ENCODE data around the gene HSD11B1L. TPM values are rescaled to one million over a fixed set of nuclear protein-coding genes. Genes with fewer than 3 reads are reported as not detected.
A peak's percentile ranks its signal among the peaks of the same experiment; 100 is the strongest.

The HSD11B1L gene
- total RNA-seq, 1 donor from 2014 or later: 8.4 TPM

GRCh38 chr19:5691822-5692722 lies 11.2 kb downstream of the HSD11B1L start:
- H3K27me3 ChIP-seq (ENCODE audit: insufficient read depth, low read length): no peaks in the 10 kb centered on the region
- H3K27ac ChIP-seq (ENCODE audit: low read depth, low read length): no peak overlapping the region
- FAIRE-seq (no peak), DNase-seq (ENCODE audit: low read depth) (no peak)
- no peaks in the 10 kb centered on the region for H3K27me3 Mint-ChIP-seq (ENCODE audit: low read depth, unreplicated experiment)
- peaks cover 8% of the 10 kb centered on the region for H3K4me1 Mint-ChIP-seq (ENCODE audit: low read depth, unreplicated experiment)
- no peaks in the 10 kb centered on the region for H3K9me3 ChIP-seq (ENCODE audit: insufficient read depth, low read depth, low read length)
- H3K9ac ChIP-seq (ENCODE audit: low read length): peak overlapping the region; percentile 98
- H3K27ac Mint-ChIP-seq (ENCODE audit: unreplicated experiment): peak overlapping the region; percentile 69
- H3K4me3 Mint-ChIP-seq (ENCODE audit: unreplicated experiment): peak overlapping the region; percentile 99
- peaks cover 11% of the 10 kb centered on the region for H3K36me3 ChIP-seq (ENCODE audit: insufficient read depth, low read length)
- peaks cover 3% of the 10 kb centered on the region for H3K9me3 Mint-ChIP-seq (ENCODE audit: unreplicated experiment)
- H4K20me1 ChIP-seq (ENCODE audit: insufficient read depth, low read length): peaks cover 69% of the 10 kb centered on the region
- peak overlapping the region; percentile 86 for H3K4me2 ChIP-seq (ENCODE audit: low read length)
- H3K36me3 Mint-ChIP-seq (ENCODE audit: low read depth, unreplicated experiment): peaks cover 13% of the 10 kb centered on the region
- peak overlapping the region; percentile 98 for H3K4me3 ChIP-seq (ENCODE audit: insufficient read depth, low read depth, low read length)
- H3K79me2 ChIP-seq (ENCODE audit: insufficient read depth, low read length): peaks cover 70% of the 10 kb centered on the region
- H2AFZ ChIP-seq (ENCODE audit: low read depth, low read length): no peak overlapping the region
- TF ChIP-seq CTCF (IDR thresholded peaks at IDR 0.05; ENCODE audit: insufficient read depth, low read depth, low read length): no peak
- no peak for TF ChIP-seq EZH2 (IDR thresholded peaks at IDR 0.05; ENCODE audit: insufficient read depth, low read length)
- H3K4me1 ChIP-seq (ENCODE audit: insufficient read depth, low read length): peaks cover 8% of the 10 kb centered on the region

GRCh38 chr19:5692723-5693194 lies 11.9 kb downstream of the HSD11B1L start:
- TF ChIP-seq EZH2 (IDR thresholded peaks at IDR 0.05; ENCODE audit: insufficient read depth, low read length): no peak
- TF ChIP-seq CTCF (IDR thresholded peaks at IDR 0.05; ENCODE audit: insufficient read depth, low read depth, low read length): no peak
- H3K79me2 ChIP-seq (ENCODE audit: insufficient read depth, low read length): peaks cover 71% of the 10 kb centered on the region
- H3K4me1 Mint-ChIP-seq (ENCODE audit: low read depth, unreplicated experiment): peaks cover 10% of the 10 kb centered on the region
- no peak overlapping the region for H3K4me3 ChIP-seq (ENCODE audit: insufficient read depth, low read depth, low read length)
- peaks cover 13% of the 10 kb centered on the region for H3K36me3 Mint-ChIP-seq (ENCODE audit: low read depth, unreplicated experiment)
- H3K27me3 ChIP-seq (ENCODE audit: insufficient read depth, low read length): no peaks in the 10 kb centered on the region
- peaks cover 3% of the 10 kb centered on the region for H3K9me3 Mint-ChIP-seq (ENCODE audit: unreplicated experiment)
- H3K27ac ChIP-seq (ENCODE audit: low read depth, low read length): no peak overlapping the region
- no peak for DNase-seq (ENCODE audit: low read depth)
- no peak for FAIRE-seq
- H3K27me3 Mint-ChIP-seq (ENCODE audit: low read depth, unreplicated experiment): no peaks in the 10 kb centered on the region
- H3K9me3 ChIP-seq (ENCODE audit: insufficient read depth, low read depth, low read length): no peaks in the 10 kb centered on the region
- no peak overlapping the region for H3K9ac ChIP-seq (ENCODE audit: low read length)
- peak overlapping the region; percentile 86 for H3K4me2 ChIP-seq (ENCODE audit: low read length)
- H4K20me1 ChIP-seq (ENCODE audit: insufficient read depth, low read length): peaks cover 74% of the 10 kb centered on the region
- peak overlapping the region; percentile 58 for H3K27ac Mint-ChIP-seq (ENCODE audit: unreplicated experiment)
- peaks cover 8% of the 10 kb centered on the region for H3K4me1 ChIP-seq (ENCODE audit: insufficient read depth, low read length)
- H3K36me3 ChIP-seq (ENCODE audit: insufficient read depth, low read length): peaks cover 11% of the 10 kb centered on the region
- H3K4me3 Mint-ChIP-seq (ENCODE audit: unreplicated experiment): peak overlapping the region; percentile 99
- H2AFZ ChIP-seq (ENCODE audit: low read depth, low read length): no peak overlapping the region

Measured in astrocyte (in vitro differentiated cells and primary cell).